Parathyroid adenoma (tissue), 2 donors: ENCODE results near the gene RBM15B.

Experiments used
- H2AFZ ChIP-seq: fragments of 300-600 bp; sonication (generic); one replicate; pipeline ENCODE4 v1.7.0; 2017; ENCODE audit warnings: antibody characterized with exemption, mild to moderate bottlenecking
- H3K27ac ChIP-seq: fragments of 300-600 bp; sonication (generic); one replicate; pipeline ENCODE4 v1.7.0; 2017
- H3K27me3 ChIP-seq: fragments of 300-600 bp; sonication (generic); one replicate; pipeline ENCODE4 v1.7.0; 2017; ENCODE audit warnings: low read length; ENCODE audit not compliant: control insufficient read depth, insufficient read depth
- H3K36me3 ChIP-seq: fragments of 300-600 bp; sonication (generic); one replicate; pipeline ENCODE4 v1.7.0; 2017; ENCODE audit warnings: low read length; ENCODE audit not compliant: control insufficient read depth, insufficient read depth
- H3K4me1 ChIP-seq: fragments of 300-600 bp; sonication (generic); one replicate; pipeline ENCODE4 v1.7.0; 2017; ENCODE audit warnings: control low read depth
- H3K4me2 ChIP-seq: fragments of 300-600 bp; sonication (generic); one replicate; pipeline ENCODE4 v1.7.0; 2017; ENCODE audit warnings: low read length
- H3K4me3 ChIP-seq: fragments of 300-600 bp; sonication (generic); one replicate; pipeline ENCODE4 v1.7.0; 2017; ENCODE audit warnings: low read depth, low read length
- H3K79me2 ChIP-seq: fragments of 300-600 bp; sonication (generic); one replicate; pipeline ENCODE4 v1.7.0; 2017; ENCODE audit warnings: control low read depth
- H3K9ac ChIP-seq: fragments of 300-600 bp; sonication (generic); one replicate; pipeline ENCODE4 v1.7.0; 2017; ENCODE audit warnings: mild to moderate bottlenecking
- H3K9me3 ChIP-seq: fragments of 300-600 bp; sonication (generic); one replicate; pipeline ENCODE4 v1.7.0; 2017; ENCODE audit warnings: low read length; ENCODE audit not compliant: control insufficient read depth
- CTCF ChIP-seq: fragments of 300-600 bp; sonication (generic); IDR thresholded peaks from one replicate; pipeline ENCODE4 v1.7.0; 2017; ENCODE audit warnings: antibody characterized with exemption, mild to moderate bottlenecking
- donor health status: primary hyperparathyroidism.

Gene RBM15B

GRCh38 chr3:51353691-51354090 lies 37.4 kb upstream of the RBM15B start:
- Histone ChIP-seq H3K79me2 (no peaks in the 10 kb centered on the region), H3K4me2 (no peak overlapping the region)

GRCh38 chr3:51354172-51354571 lies 36.9 kb upstream of the RBM15B start:
- H3K9me3 ChIP-seq: no peaks in the 10 kb centered on the region
- H2AFZ ChIP-seq: no peak overlapping the region
- H3K4me1 ChIP-seq: peaks cover 11% of the 10 kb centered on the region
- no peak overlapping the region for H3K27ac ChIP-seq
- no peaks in the 10 kb centered on the region for H3K27me3 ChIP-seq
- H3K4me3 ChIP-seq: no peak overlapping the region
- no peaks in the 10 kb centered on the region for H3K36me3 ChIP-seq
- no peaks in the 10 kb centered on the region for H3K79me2 ChIP-seq
- H3K4me2 ChIP-seq: no peak overlapping the region
- no peak overlapping the region for H3K9ac ChIP-seq
- TF ChIP-seq CTCF: no peak

More at GRCh38 chr3:51353691-51354090, 37.4 kb upstream of the RBM15B start:
- H3K9ac ChIP-seq: no peak overlapping the region
- H2AFZ ChIP-seq: no peak overlapping the region
- no peaks in the 10 kb centered on the region for H3K36me3 ChIP-seq
- no peak overlapping the region for H3K4me3 ChIP-seq
- no peaks in the 10 kb centered on the region for H3K27me3 ChIP-seq
- TF ChIP-seq CTCF: no peak
- H3K27ac ChIP-seq: peak overlapping the region; percentile 58
- peaks cover 11% of the 10 kb centered on the region for H3K4me1 ChIP-seq
- H3K9me3 ChIP-seq: no peaks in the 10 kb centered on the region

GRCh38 chr3:51354731-51355615 lies 36.1 kb upstream of the RBM15B start:
- Histone ChIP-seq H2AFZ (no peak overlapping the region), H3K79me2 (no peaks in the 10 kb centered on the region), H3K36me3 (no peaks in the 10 kb centered on the region), H3K4me2 (no peak overlapping the region), H3K27me3 (no peaks in the 10 kb centered on the region), H3K9me3 (no peaks in the 10 kb centered on the region), H3K4me1 (peaks cover 11% of the 10 kb centered on the region), H3K9ac (no peak overlapping the region), H3K27ac (no peak overlapping the region), H3K4me3 (no peak overlapping the region)
- TF ChIP-seq CTCF: no peak

GRCh38 chr3:51355891-51356578 lies 35.0 kb upstream of the RBM15B start:
- H2AFZ ChIP-seq: no peak overlapping the region
- TF ChIP-seq CTCF: no peak
- no peak overlapping the region for H3K4me2 ChIP-seq
- no peaks in the 10 kb centered on the region for H3K9me3 ChIP-seq
- H3K9ac ChIP-seq: no peak overlapping the region
- H3K27ac ChIP-seq: no peak overlapping the region
- peaks cover 11% of the 10 kb centered on the region for H3K4me1 ChIP-seq
- H3K27me3 ChIP-seq: no peaks in the 10 kb centered on the region
- no peaks in the 10 kb centered on the region for H3K36me3 ChIP-seq
- no peaks in the 10 kb centered on the region for H3K79me2 ChIP-seq
- H3K4me3 ChIP-seq: no peak overlapping the region
